Esophagus squamous epithelium (tissue), 4 donors: ENCODE measurements around the gene G6PC1.

Experiments
- POLR2A ChIP-seq, 4 donors: fragments of 450-650 bp; IDR thresholded peaks; one replicate each; pipeline ENCODE4 v1.6.1; 2017; ENCODE audit warnings: antibody characterized with exemption in 4 of 4, mild to moderate bottlenecking in 4 of 4, moderate library complexity in 3 of 4
- TF ChIP-seq, protein P1 (sequence below), 6 experiments: fragments of 450-650 bp in 4 of 6; fragments of 200-600 bp in 2 of 6; sonication (generic) in 2 of 6; IDR thresholded peaks; one replicate each; pipeline ENCODE4 v1.5.1; 2016 to 2019; ENCODE audit warnings: antibody characterized with exemption in 6 of 6, mild to moderate bottlenecking in 4 of 6, moderate library complexity in 4 of 6

GRCh38 chr17:42924891-42925290 lies 24.3 kb downstream of the G6PC1 start:
- no peak for TF ChIP-seq POLR2A (IDR thresholded peaks at IDR 0.05)
- TF ChIP-seq, protein P1, sequence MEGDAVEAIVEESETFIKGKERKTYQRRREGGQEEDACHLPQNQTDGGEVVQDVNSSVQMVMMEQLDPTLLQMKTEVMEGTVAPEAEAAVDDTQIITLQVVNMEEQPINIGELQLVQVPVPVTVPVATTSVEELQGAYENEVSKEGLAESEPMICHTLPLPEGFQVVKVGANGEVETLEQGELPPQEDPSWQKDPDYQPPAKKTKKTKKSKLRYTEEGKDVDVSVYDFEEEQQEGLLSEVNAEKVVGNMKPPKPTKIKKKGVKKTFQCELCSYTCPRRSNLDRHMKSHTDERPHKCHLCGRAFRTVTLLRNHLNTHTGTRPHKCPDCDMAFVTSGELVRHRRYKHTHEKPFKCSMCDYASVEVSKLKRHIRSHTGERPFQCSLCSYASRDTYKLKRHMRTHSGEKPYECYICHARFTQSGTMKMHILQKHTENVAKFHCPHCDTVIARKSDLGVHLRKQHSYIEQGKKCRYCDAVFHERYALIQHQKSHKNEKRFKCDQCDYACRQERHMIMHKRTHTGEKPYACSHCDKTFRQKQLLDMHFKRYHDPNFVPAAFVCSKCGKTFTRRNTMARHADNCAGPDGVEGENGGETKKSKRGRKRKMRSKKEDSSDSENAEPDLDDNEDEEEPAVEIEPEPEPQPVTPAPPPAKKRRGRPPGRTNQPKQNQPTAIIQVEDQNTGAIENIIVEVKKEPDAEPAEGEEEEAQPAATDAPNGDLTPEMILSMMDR (IDR thresholded peaks at IDR 0.05) = no peak
